Heart left ventricle (tissue), 16 donors: Measurements from ENCODE around the gene SPTBN1. TPM values are rescaled to one million over a fixed set of nuclear protein-coding genes. Genes with fewer than 3 reads are reported as not detected.

Experiments
- ATAC-seq, 4 donors: fragments of 200-7000 bp; cut with Tn5 transposase; one replicate each; pipeline ENCODE4 v1.9.1; 2020 to 2022; ENCODE audit warnings: moderate library complexity in 4 of 4, mild to moderate bottlenecking in 3 of 4, moderate number of reproducible peaks in 1 of 4
- DNase-seq, 5 donors: peaks; one replicate each; pipeline ENCODE4 v3.0.0-alpha.2; 2020
- H3K27ac ChIP-seq, 12 donors: fragments of 200-600 bp; sonication (generic) in 4 of 12; one replicate each; pipeline versions ENCODE4 v1.5.0 to v1.8.0; 2016 to 2022; ENCODE audit warnings: mild to moderate bottlenecking in 2 of 12
- H3K27me3 ChIP-seq, 9 donors: fragments of 200-600 bp; sonication (generic) in 2 of 9; one replicate each; pipeline versions ENCODE4 v1.5.1 to v1.8.0; 2016 to 2022; ENCODE audit warnings: mild to moderate bottlenecking in 3 of 9
- H3K36me3 ChIP-seq, 9 donors: fragments of 200-600 bp; sonication (generic) in 2 of 9; one replicate each; pipeline versions ENCODE4 v1.5.0 to v1.8.0; 2018 to 2022; ENCODE audit warnings: mild to moderate bottlenecking in 2 of 9
- H3K4me1 ChIP-seq, 12 donors: fragments of 200-600 bp; sonication (generic) in 4 of 12; one replicate each; pipeline versions ENCODE4 v1.5.0 to v1.8.0; 2016 to 2022; ENCODE audit warnings: mild to moderate bottlenecking in 3 of 12
- H3K4me3 ChIP-seq, 12 donors: fragments of 200-600 bp; sonication (generic) in 4 of 12; one replicate each; pipeline versions ENCODE4 v1.5.0 to v1.8.0; 2017 to 2022; ENCODE audit warnings: mild to moderate bottlenecking in 9 of 12, moderate library complexity in 4 of 12
- H3K9me3 ChIP-seq, 12 donors: fragments of 200-600 bp; sonication (generic) in 4 of 12; one replicate each; pipeline versions ENCODE4 v1.5.0 to v1.8.0; 2016 to 2022; ENCODE audit warnings: mild to moderate bottlenecking in 1 of 12
- POLR2A ChIP-seq, 2 donors: fragments of 450-650 bp; IDR thresholded peaks; one replicate each; pipeline ENCODE4 v1.6.1; 2017; ENCODE audit warnings: antibody characterized with exemption in 2 of 2, mild to moderate bottlenecking in 2 of 2, moderate library complexity in 2 of 2
- WGBS, 4 donors: extraction: QIAGEN DNeasy Blood & Tissue Kit in 2 of 4; methylation state at CpG; one replicate each; pipeline versions ENCODE4 v1.1.5 to v1.1.7; 2013 to 2018; 5-methylcytosine and 5-hydroxymethylcytosine counted together
- intact Hi-C, 10 donors: fragments of 100-400 bp; cut with DNase I; formaldehyde crosslinking; loops; one replicate each; pipeline versions ENCODE4 v1.11.1 to v1.14.2; 2022
- polyA plus RNA-seq, 2 donors: library from polyadenylated mRNA; stranded (reverse); fragments of 200-250 nt; gene quantifications; one replicate each; pipeline ENCODE4 v1.2.3, GENCODE V29; 2013
- total RNA-seq, 9 donors: library from RNA; depleted of rRNA in 2 of 9; stranded (reverse); fragments of >200 nt in 2 of 9; fragmentation: NEBNext Ultra II Directional in 3 of 9; extraction: Animal tissue kit (Norgen Biotek cat#: 25700) in 3 of 9; gene quantifications; one replicate each; pipeline versions ENCODE4 v1.1.0 to v1.2.4, GENCODE V29; 2016 to 2023
- TF ChIP-seq, protein P1 (sequence below), 12 donors: fragments of 200-600 bp; sonication (generic) in 4 of 12; IDR thresholded peaks; one replicate each; pipeline versions ENCODE4 v1.5.0 to v1.8.0; 2018 to 2022; ENCODE audit warnings: antibody characterized with exemption in 12 of 12, mild to moderate bottlenecking in 5 of 12
- donor health status: ischemic (EF 13 %, LVEDD 7.1; RV severe dilation, severe dysfunction).
- donor health status: healthy with polysubstance abuse.
- donor health status: DM: no; HTN: yes; CAD: no.
- donor health status: DM: no; HTN: no; CAD: no.
- donor health status: ischemic (EF 25% LVEDD 6.9; RV normal size, moderate dysfunction).
- donor health status: ischemic (EF 25% LVEDD 5.7; RV mildly dilated, moderate dysfunction).
- donor health status: healthy.
- donor health status: DM: yes; HTN: yes; CAD: no.
- donor health status: ischemic (EF 35%, LVEDD 5.7; RV mildly dilated, moderate dysfunction).
- donor health status: nonischemic (EF 11% LVEDD 7.7; RV severe dilation, severe dysfunction).
- donor health status: DM: yes; HTN: yes; CAD: no.
- donor health status: PGD.
- donor health status: ischemic (EF 29% LVEDD 5.4; RV normal size, mild dysfunction).
- donor health status: nonischemic (EF 23%, LVEDD 6.1; RV moderate dilation, normal function).

The SPTBN1 gene
- total and polyA plus RNA-seq, 11 donors, result 124 to 659 (median 422) TPM

GRCh38 chr2:54434711-54435110, 21.4 kb upstream of the SPTBN1 start:
- H3K36me3 ChIP-seq, result no peaks in the 10 kb centered on the region
- no peaks in the 10 kb centered on the region for H3K9me3 ChIP-seq
- intact Hi-C loops, result no loop called here
- H3K4me3 ChIP-seq, result no peak overlapping the region
- 72 to 79% (median 76%) methylated on average over 2 of the region's 2 CpGs for WGBS, 4 donors
- H3K27me3 ChIP-seq, result no peaks in the 10 kb centered on the region
- H3K27ac ChIP-seq, result peak overlapping the region in 7 of 12 donors; percentile 9 to 65 (median 51)
- no peak for ATAC-seq
- peaks cover 0 to 97% (median 73%) of the 10 kb centered on the region in 12 donors for H3K4me1 ChIP-seq
- TF ChIP-seq POLR2A (IDR thresholded peaks at IDR 0.05), result no peak
- TF ChIP-seq, protein P1, sequence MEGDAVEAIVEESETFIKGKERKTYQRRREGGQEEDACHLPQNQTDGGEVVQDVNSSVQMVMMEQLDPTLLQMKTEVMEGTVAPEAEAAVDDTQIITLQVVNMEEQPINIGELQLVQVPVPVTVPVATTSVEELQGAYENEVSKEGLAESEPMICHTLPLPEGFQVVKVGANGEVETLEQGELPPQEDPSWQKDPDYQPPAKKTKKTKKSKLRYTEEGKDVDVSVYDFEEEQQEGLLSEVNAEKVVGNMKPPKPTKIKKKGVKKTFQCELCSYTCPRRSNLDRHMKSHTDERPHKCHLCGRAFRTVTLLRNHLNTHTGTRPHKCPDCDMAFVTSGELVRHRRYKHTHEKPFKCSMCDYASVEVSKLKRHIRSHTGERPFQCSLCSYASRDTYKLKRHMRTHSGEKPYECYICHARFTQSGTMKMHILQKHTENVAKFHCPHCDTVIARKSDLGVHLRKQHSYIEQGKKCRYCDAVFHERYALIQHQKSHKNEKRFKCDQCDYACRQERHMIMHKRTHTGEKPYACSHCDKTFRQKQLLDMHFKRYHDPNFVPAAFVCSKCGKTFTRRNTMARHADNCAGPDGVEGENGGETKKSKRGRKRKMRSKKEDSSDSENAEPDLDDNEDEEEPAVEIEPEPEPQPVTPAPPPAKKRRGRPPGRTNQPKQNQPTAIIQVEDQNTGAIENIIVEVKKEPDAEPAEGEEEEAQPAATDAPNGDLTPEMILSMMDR (IDR thresholded peaks at IDR 0.05), result no peak
- DNase-seq, result no peak

GRCh38 chr2:54435325-54436226, 20.6 kb upstream of the SPTBN1 start:
- H3K36me3 ChIP-seq, result no peaks in the 10 kb centered on the region
- peaks cover 0 to 97% (median 78%) of the 10 kb centered on the region in 12 donors for H3K4me1 ChIP-seq
- ATAC-seq, result peak in 2 of 4 donors; percentile 23 to 41
- H3K27me3 ChIP-seq, result no peaks in the 10 kb centered on the region
- no peak for TF ChIP-seq POLR2A (IDR thresholded peaks at IDR 0.05)
- TF ChIP-seq, protein P1 (IDR thresholded peaks at IDR 0.05), result no peak
- H3K4me3 ChIP-seq, result no peak overlapping the region
- WGBS, 4 donors, result 28 to 36% (median 35%) methylated on average over 8 of the region's 8 CpGs
- no peaks in the 10 kb centered on the region for H3K9me3 ChIP-seq
- DNase-seq, result no peak
- peak overlapping the region in 11 of 12 donors; percentile 2 to 65 (median 45) for H3K27ac ChIP-seq
- intact Hi-C loops, result no loop called here

- no peaks in the 10 kb centered on the region for H3K27me3 ChIP-seq
- peaks cover 0 to 83% (median 66%) of the 10 kb centered on the region in 12 donors for H3K4me1 ChIP-seq
- intact Hi-C loops, result no loop called here
- peak overlapping the region in 5 of 12 donors; percentile 2 to 61 (median 53) for H3K27ac ChIP-seq
- no peak for TF ChIP-seq POLR2A (IDR thresholded peaks at IDR 0.05)
- TF ChIP-seq, protein P1 (IDR thresholded peaks at IDR 0.05), result no peak
- H3K9me3 ChIP-seq, result no peaks in the 10 kb centered on the region
- H3K4me3 ChIP-seq, result no peak overlapping the region
- no peak for DNase-seq
- H3K36me3 ChIP-seq, result no peaks in the 10 kb centered on the region
- no peak for ATAC-seq
These were observed 18.5 kb upstream of the SPTBN1 start for GRCh38 chr2:54437588-54437987.

- Histone ChIP-seq H3K4me3 (no peak overlapping the region), H3K4me1 (peaks cover 0 to 76% (median 63%) of the 10 kb centered on the region in 12 donors), H3K27ac (peak overlapping the region in 11 of 12 donors; percentile 2 to 61 (median 35)), H3K27me3 (no peaks in the 10 kb centered on the region), H3K9me3 (no peaks in the 10 kb centered on the region), H3K36me3 (no peaks in the 10 kb centered on the region)
- 13 to 42% (median 26%) methylated on average over 7 of the region's 7 CpGs for WGBS, 4 donors
- ATAC-seq (peak in 3 of 4 donors; percentile 38 to 62 (median 42)), DNase-seq (peak in 3 of 5 donors; percentile 38 to 65 (median 45))
- TF ChIP-seq, protein P1 (IDR thresholded peaks at IDR 0.05), result no peak
- no peak for TF ChIP-seq POLR2A (IDR thresholded peaks at IDR 0.05)
- intact Hi-C loops, result no loop called here
These were observed 17.9 kb upstream of the SPTBN1 start for GRCh38 chr2:54438271-54438670.
